GM19043 (cell line): ENCODE data around the gene EIF3A.
"Not testable (repeated sequence)": the region's sequence is repeated elsewhere in the genome, so short reads cannot be mapped to it uniquely, and the experiment has no call there.

Source experiments
- ATAC-seq: cut with Tn5 transposase; IDR thresholded peaks from one replicate; pipeline ENCODE4 v1.9.1; 2021; ENCODE audit warnings: low read depth; ENCODE audit not compliant: unreplicated experiment

EIF3A gene

GRCh38 chr10:119059557-119059956 is 21.1 kb downstream of the EIF3A start:
- no peak for ATAC-seq

- ATAC-seq = no peak
Measured at GRCh38 chr10:119058010-119058409, 22.6 kb downstream of the EIF3A start.

GRCh38 chr10:119055472-119055871 is 25.1 kb downstream of the EIF3A start:
- no peak for ATAC-seq

GRCh38 chr10:119051775-119052174 is 28.8 kb downstream of the EIF3A start:
- ATAC-seq = no peak

- no peak for ATAC-seq
Measured at GRCh38 chr10:119049777-119050176, 30.8 kb downstream of the EIF3A start.

- ATAC-seq = no peak
Measured at GRCh38 chr10:119049361-119049760, 31.3 kb downstream of the EIF3A start.

GRCh38 chr10:119045561-119045960 is 35.1 kb downstream of the EIF3A start:
- ATAC-seq = no peak

- no peak for ATAC-seq
Measured at GRCh38 chr10:119042169-119042568, 38.4 kb downstream of the EIF3A start.

- no peak for ATAC-seq
Measured at GRCh38 chr10:119041326-119041725, 39.3 kb downstream of the EIF3A start.

- no peak for ATAC-seq
Measured at GRCh38 chr10:119039161-119039560, 41.5 kb downstream of the EIF3A start.

- ATAC-seq = no peak
Measured at GRCh38 chr10:119031496-119032059, 49.0 kb downstream of the EIF3A start.

GRCh38 chr10:119030421-119031250 is 50.0 kb downstream of the EIF3A start:
- ATAC-seq = peak; percentile 60

GRCh38 chr10:119029613-119030420 is 50.8 kb downstream of the EIF3A start, which contains the start of gene NANOS1:
Gene NANOS1, plus strand, starts transcription at chr10:119029714. Its CDS starts 88 bp downstream, at chr10:119029802.
- ATAC-seq = peak; percentile 14

- ATAC-seq = peak; percentile 46
Measured at GRCh38 chr10:119028900-119029612, 51.6 kb downstream of the EIF3A start.

GRCh38 chr10:119028445-119028899 is 52.1 kb downstream of the EIF3A start:
- ATAC-seq = not testable (repeated sequence)

- ATAC-seq = no peak
Measured at GRCh38 chr10:119026301-119027110, 54.1 kb downstream of the EIF3A start.

GRCh38 chr10:119025776-119026175 is 54.8 kb downstream of the EIF3A start:
- ATAC-seq = no peak

GRCh38 chr10:119025336-119025735 is 55.3 kb downstream of the EIF3A start:
- no peak for ATAC-seq

GRCh38 chr10:119024882-119025281 is 55.7 kb downstream of the EIF3A start:
- no peak for ATAC-seq

GRCh38 chr10:119023553-119023868 is 57.1 kb downstream of the EIF3A start:
- ATAC-seq = no peak
